ACC112 (cell line): ENCODE measurements around the gene ZFR2.

Experiments
- H2AFZ ChIP-seq: fragments of 200-600 bp; sonication (generic); one replicate; pipeline ENCODE4 v1.6.0; 2017; ENCODE audit warnings: antibody characterized with exemption, low read length; ENCODE audit not compliant: unreplicated experiment
- H3K27ac ChIP-seq: fragments of 200-600 bp; sonication (generic); 2 replicates; pipeline ENCODE4 v1.5.1; 2014; ENCODE audit warnings: low read depth, mild to moderate bottlenecking, antibody characterized with exemption, low read length, moderate library complexity
- H3K27me3 ChIP-seq: fragments of 200-600 bp; sonication (generic); 2 replicates; pipeline ENCODE4 v1.6.1; 2014; ENCODE audit warnings: mild to moderate bottlenecking, antibody characterized with exemption, low read length, moderate library complexity, mixed read lengths; ENCODE audit not compliant: insufficient read depth
- H3K36me3 ChIP-seq: fragments of 200-600 bp; sonication (generic); 2 replicates; pipeline ENCODE4 v1.6.1; 2016; ENCODE audit warnings: mild to moderate bottlenecking, antibody characterized with exemption, low read length, moderate library complexity, mixed read lengths; ENCODE audit not compliant: insufficient read depth
- H3K4me1 ChIP-seq: fragments of 200-600 bp; sonication (generic); one replicate; pipeline ENCODE4 v1.6.1; 2016; ENCODE audit warnings: low read length, mixed read lengths; ENCODE audit not compliant: insufficient read depth, unreplicated experiment, control insufficient read depth
- H3K4me3 ChIP-seq: fragments of 200-600 bp; sonication (generic); 2 replicates; pipeline ENCODE4 v1.5.1; 2014; ENCODE audit warnings: mild to moderate bottlenecking, low read depth, low read length
- H3K79me2 ChIP-seq: fragments of 200-600 bp; sonication (generic); one replicate; pipeline ENCODE4 v1.6.0; 2016; ENCODE audit warnings: low read length; ENCODE audit not compliant: control insufficient read depth, unreplicated experiment, insufficient read depth

ZFR2 gene

DNA sequence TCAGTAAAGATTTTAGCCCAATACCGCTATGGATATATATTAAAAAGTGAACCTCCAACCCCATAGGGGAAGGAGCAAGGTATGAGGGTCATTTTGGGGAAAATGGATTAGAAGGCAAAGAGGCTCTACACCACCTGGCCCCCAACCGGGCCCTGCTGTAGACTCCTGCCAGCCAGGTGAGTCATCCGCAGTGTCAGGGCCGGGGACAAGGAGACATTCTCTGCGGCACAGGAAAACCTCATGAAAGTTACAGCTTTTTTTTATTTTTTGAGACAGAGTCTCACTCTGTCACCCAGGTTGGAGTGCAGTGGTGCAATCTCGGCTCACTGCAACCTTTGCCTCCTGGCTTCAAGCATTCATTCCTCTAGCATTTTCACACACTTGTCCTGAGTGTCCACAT lies 32.0 kb downstream of the ZFR2 start:
- H3K36me3 ChIP-seq: no peaks in the 10 kb centered on the region
- H3K27me3 ChIP-seq: no peaks in the 10 kb centered on the region
- H3K79me2 ChIP-seq: no peaks in the 10 kb centered on the region
- H3K4me1 ChIP-seq: no peaks in the 10 kb centered on the region
- no peak overlapping the region for H3K27ac ChIP-seq
- H3K4me3 ChIP-seq: no peak overlapping the region
- no peak overlapping the region for H2AFZ ChIP-seq

DNA sequence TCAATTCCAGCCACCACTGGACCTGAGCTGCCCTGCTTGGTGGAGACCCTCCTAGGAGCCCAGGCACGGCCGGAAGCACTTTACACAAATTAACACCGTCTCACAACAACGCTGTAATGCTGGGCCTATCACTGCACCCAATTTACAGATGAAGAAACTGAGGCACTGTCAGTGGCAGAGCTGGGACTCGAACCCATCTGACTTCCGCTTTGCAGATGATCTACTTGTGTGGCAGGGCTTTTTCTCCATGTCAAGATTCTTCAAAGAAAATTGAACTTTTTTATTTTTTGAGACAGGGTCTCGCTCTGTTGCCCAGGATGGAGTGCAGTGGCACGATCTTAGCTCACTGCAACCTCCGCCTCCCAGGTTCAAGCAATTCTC lies 33.8 kb downstream of the ZFR2 start:
- Histone ChIP-seq H3K36me3 (no peaks in the 10 kb centered on the region), H3K4me1 (no peaks in the 10 kb centered on the region), H3K27me3 (no peaks in the 10 kb centered on the region), H2AFZ (no peak overlapping the region), H3K27ac (no peak overlapping the region), H3K4me3 (no peak overlapping the region), H3K79me2 (no peaks in the 10 kb centered on the region)

DNA sequence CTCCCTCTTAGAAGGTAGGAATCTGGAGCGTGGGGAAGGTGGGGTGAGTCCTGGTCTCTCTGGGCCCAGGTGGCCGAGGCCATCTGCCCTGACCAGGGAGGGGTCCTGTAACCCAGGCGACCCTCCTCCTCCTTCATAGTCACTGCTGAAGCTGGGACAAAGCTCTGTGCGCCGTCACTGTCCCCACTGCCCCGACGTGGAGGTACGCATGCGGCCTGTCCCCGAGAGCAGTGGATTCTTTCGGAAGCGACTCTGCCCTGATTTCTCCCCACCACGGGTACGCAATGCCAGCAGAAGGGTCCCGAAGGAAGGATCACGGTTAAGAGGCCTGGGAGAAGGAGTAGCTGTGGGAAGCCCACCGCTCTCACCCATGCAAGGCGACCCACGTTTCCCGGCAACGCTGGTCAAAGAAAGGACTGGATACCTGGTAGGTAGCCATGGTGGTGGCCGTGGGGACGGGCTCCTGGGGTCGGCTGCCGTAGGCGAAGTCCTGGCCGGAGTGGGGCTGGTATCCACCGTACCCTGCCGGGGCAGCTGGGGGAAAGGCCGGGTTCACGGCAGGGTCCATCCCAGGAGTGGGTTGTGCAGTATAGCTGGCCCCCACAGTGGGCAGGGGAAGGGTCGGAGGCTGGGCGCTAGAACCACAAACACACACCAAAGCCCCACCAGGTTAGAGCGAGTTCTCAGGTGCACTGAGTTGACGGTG lies 34.3 kb downstream of the ZFR2 start:
- Histone ChIP-seq H3K79me2 (no peaks in the 10 kb centered on the region), H3K36me3 (no peaks in the 10 kb centered on the region), H3K4me3 (no peak overlapping the region), H3K27me3 (no peaks in the 10 kb centered on the region), H3K27ac (no peak overlapping the region), H2AFZ (no peak overlapping the region), H3K4me1 (no peaks in the 10 kb centered on the region)

DNA sequence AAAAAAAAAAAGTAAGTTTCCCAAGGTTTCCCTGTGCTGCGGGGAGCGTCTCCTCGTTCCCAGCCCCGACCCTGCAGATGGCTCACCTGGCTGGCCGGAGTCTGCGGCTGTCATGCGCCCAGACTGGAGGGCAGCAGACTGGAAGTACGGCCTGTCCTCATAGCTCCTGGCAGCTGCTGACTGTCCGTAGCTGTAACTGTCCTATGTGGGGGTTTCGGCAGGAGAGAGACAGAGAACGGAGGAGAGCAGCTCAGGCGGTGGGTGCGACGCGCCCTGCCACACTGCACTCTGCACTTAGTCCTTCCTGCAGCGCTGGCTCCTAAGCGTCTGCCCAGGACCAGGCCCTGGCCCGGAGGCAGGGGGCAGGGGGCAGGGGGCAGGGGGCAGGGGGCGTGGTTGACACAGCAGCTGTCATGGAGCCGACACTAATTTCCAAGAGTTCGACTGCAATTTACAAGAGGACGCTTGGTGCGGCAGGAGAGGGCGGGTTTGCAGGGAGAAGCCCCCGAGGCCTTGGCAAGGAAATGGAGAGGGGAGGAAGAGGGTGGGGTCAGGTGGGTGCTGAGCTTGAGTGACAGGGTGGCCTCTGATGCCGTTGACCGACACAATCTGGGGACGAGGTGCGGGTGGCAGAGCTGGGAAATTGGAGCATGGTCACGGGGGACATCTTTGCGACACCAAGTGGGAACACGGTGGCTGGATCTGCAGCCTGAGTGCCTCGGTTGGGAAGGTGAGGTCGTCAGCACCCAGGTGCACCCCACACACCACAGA lies 35.1 kb downstream of the ZFR2 start:
- Histone ChIP-seq H2AFZ (no peak overlapping the region), H3K36me3 (no peaks in the 10 kb centered on the region), H3K27me3 (no peaks in the 10 kb centered on the region), H3K79me2 (no peaks in the 10 kb centered on the region), H3K27ac (no peak overlapping the region), H3K4me3 (no peak overlapping the region), H3K4me1 (no peaks in the 10 kb centered on the region)

DNA sequence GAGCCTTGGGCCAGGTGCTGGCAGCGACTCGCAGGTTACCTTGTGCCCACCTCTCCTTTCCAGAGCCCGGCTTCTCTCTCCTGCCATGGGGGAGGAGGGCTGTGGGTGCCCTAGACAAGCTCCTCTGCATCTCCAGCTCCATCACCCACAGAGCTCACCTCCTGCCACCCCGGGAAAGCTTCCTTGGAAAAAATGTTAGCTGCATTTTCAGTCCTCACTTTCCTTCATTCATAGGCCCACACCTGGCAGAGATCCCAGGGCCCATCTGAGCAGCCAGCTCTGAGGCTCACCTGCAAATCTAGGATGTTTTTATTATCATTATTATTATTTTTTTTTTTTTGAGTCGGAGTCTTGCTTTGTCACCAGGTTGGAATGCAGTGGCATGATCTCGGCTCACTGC lies 36.8 kb downstream of the ZFR2 start:
- Histone ChIP-seq H3K27me3 (no peaks in the 10 kb centered on the region), H3K4me3 (no peak overlapping the region), H3K4me1 (no peaks in the 10 kb centered on the region), H2AFZ (no peak overlapping the region), H3K27ac (no peak overlapping the region), H3K79me2 (no peaks in the 10 kb centered on the region), H3K36me3 (no peaks in the 10 kb centered on the region)

DNA sequence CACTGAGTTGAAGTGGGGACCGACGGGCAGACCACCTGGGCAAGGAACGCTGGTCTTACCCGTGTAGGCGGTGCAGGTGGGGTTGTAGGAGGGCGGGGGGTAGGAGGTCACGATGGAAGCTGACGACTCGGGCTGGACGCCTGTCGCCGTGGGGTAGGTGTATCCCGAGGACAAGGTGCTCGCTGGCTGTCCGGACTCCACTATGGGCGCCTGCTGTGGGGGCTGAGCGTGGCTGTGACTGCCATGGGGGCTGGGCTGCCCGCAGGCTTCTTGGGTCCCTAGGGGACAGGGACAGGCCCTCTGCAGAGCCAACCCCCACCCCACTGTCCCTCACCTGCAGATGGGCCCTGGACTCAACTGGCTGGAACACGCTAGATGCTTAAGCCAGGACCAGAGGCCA lies 37.2 kb downstream of the ZFR2 start:
- Histone ChIP-seq H2AFZ (no peak overlapping the region), H3K4me3 (no peak overlapping the region), H3K79me2 (no peaks in the 10 kb centered on the region), H3K4me1 (no peaks in the 10 kb centered on the region), H3K27me3 (no peaks in the 10 kb centered on the region), H3K27ac (no peak overlapping the region), H3K36me3 (no peaks in the 10 kb centered on the region)

DNA sequence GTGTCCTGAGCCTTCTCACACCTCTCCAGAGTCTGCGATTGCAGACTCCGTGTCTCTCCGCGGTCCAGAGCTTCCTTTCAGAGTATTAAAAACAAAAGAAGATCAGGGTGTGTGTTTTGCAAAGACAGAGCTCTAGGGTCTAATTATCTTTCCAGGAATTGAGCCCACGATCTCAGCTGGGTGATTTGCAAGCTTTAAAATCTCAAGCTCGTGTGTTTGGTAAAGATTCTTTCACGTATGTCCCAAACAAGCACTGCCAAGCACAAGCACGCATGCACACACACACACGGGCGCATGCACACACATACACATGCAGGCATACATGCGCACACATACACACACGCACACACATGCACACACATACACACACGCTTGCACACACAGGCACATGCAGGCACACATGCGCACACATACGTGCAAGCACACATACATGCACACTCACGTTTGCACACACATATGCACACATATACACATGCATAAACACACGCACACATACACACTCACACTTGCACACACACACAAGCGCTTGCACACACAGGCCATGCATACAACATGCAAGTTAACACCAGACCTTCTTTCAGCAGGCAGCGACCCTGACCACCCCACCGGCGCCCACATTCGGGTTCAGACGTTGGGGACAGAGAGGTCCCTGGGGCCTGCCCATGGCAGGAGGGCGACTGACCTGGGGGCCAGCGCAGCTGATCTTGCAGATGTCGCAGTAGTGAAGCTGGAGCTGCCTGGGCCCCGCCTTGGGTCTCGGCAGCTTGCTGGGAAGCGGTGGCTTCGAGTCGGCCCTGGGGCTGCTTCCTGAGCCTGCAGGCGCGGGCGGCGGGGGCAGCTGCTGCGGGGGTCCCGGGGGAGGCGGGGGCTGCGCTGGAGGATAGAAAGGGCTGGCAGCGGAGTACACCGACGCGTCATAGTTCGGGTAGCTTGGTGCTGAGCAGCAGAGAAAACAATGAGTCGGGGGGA lies 37.9 kb downstream of the ZFR2 start:
- H3K4me3 ChIP-seq: no peak overlapping the region
- H3K4me1 ChIP-seq: no peaks in the 10 kb centered on the region
- no peak overlapping the region for H2AFZ ChIP-seq
- no peak overlapping the region for H3K27ac ChIP-seq
- H3K36me3 ChIP-seq: no peaks in the 10 kb centered on the region
- H3K79me2 ChIP-seq: no peaks in the 10 kb centered on the region
- no peaks in the 10 kb centered on the region for H3K27me3 ChIP-seq

DNA sequence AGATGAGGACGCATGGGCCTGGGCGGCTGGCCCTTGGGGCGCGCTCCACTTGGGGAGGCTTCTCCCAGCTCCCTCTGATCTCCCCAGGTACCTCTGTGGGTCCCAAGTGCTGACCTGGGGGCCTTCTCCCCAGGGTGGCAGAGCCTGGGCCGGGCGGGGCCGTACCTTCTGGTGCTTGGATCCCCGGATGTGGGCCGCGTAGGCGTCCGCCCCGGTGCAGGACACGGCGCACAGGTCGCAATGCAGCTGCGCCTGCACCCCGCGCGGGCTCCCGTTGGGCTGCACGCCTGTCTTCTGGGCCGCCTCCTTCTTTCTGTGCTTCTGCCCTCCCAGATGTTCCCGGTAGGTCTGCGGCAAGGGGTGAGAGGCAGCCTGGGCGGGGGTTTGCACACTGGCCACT lies 41.5 kb downstream of the ZFR2 start:
- no peak overlapping the region for H3K4me3 ChIP-seq
- H3K27ac ChIP-seq: no peak overlapping the region
- H2AFZ ChIP-seq: no peak overlapping the region
- H3K4me1 ChIP-seq: no peaks in the 10 kb centered on the region
- H3K27me3 ChIP-seq: no peaks in the 10 kb centered on the region
- H3K79me2 ChIP-seq: no peaks in the 10 kb centered on the region
- H3K36me3 ChIP-seq: no peaks in the 10 kb centered on the region

DNA sequence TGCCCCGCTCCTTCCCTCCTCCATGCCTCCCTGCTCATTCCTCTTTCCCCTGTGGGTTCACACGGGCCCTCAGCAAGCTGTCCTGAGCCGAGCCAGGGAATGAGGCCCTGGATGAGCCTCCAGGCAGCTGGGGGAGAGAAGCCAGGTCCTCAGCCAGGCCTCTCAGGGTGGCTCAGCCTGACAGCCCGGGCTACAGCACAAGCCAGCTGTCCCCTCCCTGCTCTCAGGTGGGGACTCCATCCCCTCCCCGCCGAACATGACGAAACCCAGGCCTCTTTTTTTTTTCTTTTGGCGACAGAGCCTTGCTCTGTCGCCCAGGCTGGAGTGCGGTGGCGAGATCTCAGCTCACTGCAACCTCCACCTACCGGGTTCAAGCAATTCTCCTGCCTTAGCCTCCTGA lies 42.7 kb downstream of the ZFR2 start:
- H3K4me3 ChIP-seq: no peak overlapping the region
- no peaks in the 10 kb centered on the region for H3K27me3 ChIP-seq
- no peaks in the 10 kb centered on the region for H3K36me3 ChIP-seq
- no peaks in the 10 kb centered on the region for H3K4me1 ChIP-seq
- no peak overlapping the region for H3K27ac ChIP-seq
- H2AFZ ChIP-seq: no peak overlapping the region
- H3K79me2 ChIP-seq: no peaks in the 10 kb centered on the region

DNA sequence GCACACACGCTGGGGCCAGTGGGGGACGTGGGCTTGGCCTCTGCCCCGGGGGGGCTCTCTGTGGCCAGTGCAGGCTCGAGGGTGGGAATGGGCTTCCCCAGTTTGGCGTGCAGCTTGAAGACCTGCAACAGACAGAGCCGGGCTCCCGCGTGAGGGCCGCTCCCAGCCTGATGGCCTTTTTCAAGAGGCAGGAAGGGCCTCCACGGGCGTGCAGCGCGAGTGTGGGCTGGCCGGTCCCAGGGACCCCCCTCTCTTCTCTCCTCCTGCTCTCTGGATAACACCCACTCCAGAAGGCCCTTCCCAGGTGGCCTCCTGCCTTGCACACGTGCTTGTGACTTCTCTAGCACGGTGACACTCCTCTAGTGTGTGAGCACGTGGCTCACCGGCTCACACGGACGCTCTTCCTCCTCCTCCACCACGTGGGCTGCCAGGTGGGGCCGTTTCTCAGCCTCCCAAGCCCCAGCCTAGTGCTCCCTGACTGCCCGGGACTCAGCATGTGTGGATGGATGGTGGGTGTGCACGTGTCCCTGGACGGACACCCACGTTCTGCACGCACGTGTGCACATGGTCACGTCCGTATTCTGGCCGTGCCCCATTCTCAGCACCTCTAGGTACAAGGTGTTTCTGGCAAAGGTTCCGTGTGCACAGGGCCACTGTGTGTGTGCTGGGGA lies 43.4 kb downstream of the ZFR2 start:
- Histone ChIP-seq H3K4me3 (no peak overlapping the region), H3K79me2 (no peaks in the 10 kb centered on the region), H3K36me3 (no peaks in the 10 kb centered on the region), H3K27ac (no peak overlapping the region), H3K27me3 (no peaks in the 10 kb centered on the region), H2AFZ (no peak overlapping the region), H3K4me1 (no peaks in the 10 kb centered on the region)
